ENCODE measurements around the gene ZNF512.

Gene ZNF512

GRCh38 chr2:27664154-27664574, 81.3 kb downstream of the ZNF512 start:
- DNase-seq (ENCODE audit: extremely low spot score), result no peak
- ChIA-PET POLR2A (interaction anchor here (1.1 kb wide), 1 partner anchor 10 kb away, joined by 3 read pairs; no protein-coding TSS in a partner anchor), CTCF (interaction anchor here (1.0 to 11.0 kb wide), 4 partner anchors 11 to 31 kb away, joined by 3 to 111 read pairs (median 4); no protein-coding TSS in a partner anchor)
- no peak for TF ChIP-seq CTCF (IDR thresholded peaks at IDR 0.05; ENCODE audit: control extremely low read depth, extremely low read depth, low read depth, missing control alignments)

GRCh38 chr2:27664622-27665363, 82.0 kb downstream of the ZNF512 start:
- POLR2A ChIA-PET, result interaction anchor here (1.1 kb wide), 1 partner anchor 10 kb away, joined by 3 read pairs; no protein-coding TSS in a partner anchor
- TF ChIP-seq CTCF (IDR thresholded peaks at IDR 0.05; ENCODE audit: control extremely low read depth, extremely low read depth, low read depth, missing control alignments), result no peak
- no peak for DNase-seq (ENCODE audit: extremely low spot score)
- CTCF ChIA-PET, result interaction anchor here (1.0 to 11.0 kb wide), 3 partner anchors 10 to 18 kb away, joined by 3 to 111 read pairs (median 6); no protein-coding TSS in a partner anchor

- TF ChIP-seq CTCF (IDR thresholded peaks at IDR 0.05; ENCODE audit: control extremely low read depth, extremely low read depth, low read depth, missing control alignments), result no peak
- DNase-seq (ENCODE audit: extremely low spot score), result no peak
- CTCF ChIA-PET, result interaction anchor here (1.0 to 11.0 kb wide), 2 partner anchors 9 to 15 kb away, joined by 3 to 111 read pairs; no protein-coding TSS in a partner anchor
- POLR2A ChIA-PET, result no interaction called here
Observed at GRCh38 chr2:27667446-27667845, 84.6 kb downstream of the ZNF512 start.

GRCh38 chr2:27671235-27671634, 88.4 kb downstream of the ZNF512 start:
- ChIA-PET POLR2A (no interaction called here), CTCF (interaction anchor here (5.3 kb wide), 1 partner anchor 12 kb away, joined by 58 read pairs; no protein-coding TSS in a partner anchor)
- TF ChIP-seq CTCF (IDR thresholded peaks at IDR 0.05; ENCODE audit: control extremely low read depth, extremely low read depth, low read depth, missing control alignments), result no peak
- DNase-seq (ENCODE audit: extremely low spot score), result no peak

Measured in GM10248 (cell line).